ENCODE data around the gene RAD51B. TPM values are rescaled to one million over a fixed set of nuclear protein-coding genes. Genes with fewer than 3 reads are reported as not detected.

RAD51B gene
- total RNA-seq, 4 donors from 2014 or later = 8.9 to 30.3 (median 10.4) TPM

DNA sequence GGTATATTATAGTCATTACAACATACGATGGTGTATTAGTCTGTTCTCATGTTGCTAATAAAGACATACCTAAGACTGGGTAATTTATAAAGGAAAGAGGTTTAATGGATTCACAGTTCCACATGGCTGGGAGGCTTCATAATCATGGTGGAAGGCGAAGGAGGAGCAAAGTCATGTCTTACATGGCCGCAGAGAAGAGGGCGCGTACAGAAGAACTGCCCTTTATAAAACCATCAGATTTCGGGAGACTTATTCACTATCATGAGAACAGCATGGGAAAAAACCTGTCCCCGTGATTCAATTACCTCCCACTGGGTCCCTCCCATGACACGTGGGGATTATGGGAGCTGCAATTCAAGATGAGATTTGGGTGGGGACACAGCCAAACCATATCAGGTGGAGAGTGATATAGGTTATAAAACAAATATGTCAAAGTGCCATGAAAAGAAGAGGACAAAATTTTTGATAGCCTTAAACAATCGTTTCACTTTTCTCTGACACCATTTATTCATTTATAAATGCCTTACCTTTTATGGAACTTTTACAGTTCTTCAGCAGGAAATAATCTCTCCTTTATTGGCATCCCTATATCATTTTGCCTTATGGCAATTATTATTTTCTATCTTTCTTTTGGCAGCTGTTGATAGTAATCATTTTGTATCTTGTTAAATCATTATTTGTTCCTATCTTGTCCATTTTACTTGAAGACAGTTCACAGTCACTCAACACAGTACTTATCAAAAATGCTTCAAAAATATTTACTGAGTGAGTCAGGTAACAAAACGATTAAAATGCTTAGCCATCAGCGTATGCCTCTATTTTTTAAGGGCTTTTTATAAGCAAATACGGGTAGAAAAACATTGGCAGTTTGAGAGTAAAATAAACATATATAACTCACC, 196.0 kb downstream of the RAD51B start:
- ATAC-seq (ENCODE audit: low FRiP score) = no peak
- DNase-seq (ENCODE audit: low spot score) = no peak
- TF ChIP-seq, protein P1, sequence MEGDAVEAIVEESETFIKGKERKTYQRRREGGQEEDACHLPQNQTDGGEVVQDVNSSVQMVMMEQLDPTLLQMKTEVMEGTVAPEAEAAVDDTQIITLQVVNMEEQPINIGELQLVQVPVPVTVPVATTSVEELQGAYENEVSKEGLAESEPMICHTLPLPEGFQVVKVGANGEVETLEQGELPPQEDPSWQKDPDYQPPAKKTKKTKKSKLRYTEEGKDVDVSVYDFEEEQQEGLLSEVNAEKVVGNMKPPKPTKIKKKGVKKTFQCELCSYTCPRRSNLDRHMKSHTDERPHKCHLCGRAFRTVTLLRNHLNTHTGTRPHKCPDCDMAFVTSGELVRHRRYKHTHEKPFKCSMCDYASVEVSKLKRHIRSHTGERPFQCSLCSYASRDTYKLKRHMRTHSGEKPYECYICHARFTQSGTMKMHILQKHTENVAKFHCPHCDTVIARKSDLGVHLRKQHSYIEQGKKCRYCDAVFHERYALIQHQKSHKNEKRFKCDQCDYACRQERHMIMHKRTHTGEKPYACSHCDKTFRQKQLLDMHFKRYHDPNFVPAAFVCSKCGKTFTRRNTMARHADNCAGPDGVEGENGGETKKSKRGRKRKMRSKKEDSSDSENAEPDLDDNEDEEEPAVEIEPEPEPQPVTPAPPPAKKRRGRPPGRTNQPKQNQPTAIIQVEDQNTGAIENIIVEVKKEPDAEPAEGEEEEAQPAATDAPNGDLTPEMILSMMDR (IDR thresholded peaks at IDR 0.05) = no peak

DNA sequence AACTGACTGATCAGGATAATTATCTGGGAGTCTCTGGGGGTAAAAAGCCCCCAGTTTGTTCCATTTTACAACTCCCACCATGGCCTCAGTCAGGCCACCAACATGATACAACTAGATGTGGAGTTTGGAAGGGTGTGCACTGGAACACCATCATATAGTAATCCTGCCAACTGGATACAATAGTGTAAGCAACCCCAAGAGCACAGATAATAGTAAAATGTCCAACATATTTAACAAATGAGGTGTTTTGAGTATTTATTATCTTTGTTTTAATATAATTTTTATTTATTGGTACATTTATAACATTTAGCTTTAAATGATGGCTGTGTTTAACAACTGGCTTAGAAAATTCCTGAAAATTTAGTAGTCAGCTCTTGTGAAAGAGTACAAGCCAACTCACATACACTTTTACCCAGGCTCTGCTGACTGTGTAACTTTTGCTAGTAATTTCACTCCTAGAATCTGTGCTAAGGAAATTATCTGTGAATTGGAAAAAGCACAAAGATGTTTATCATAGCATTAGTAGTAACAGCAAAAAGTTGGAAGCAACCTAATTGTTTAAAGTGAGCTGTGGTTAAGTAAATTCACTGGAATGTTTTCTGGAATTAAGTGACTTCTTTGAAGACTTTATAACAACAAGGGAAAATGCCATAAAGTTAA, 196.8 kb downstream of the RAD51B start:
- TF ChIP-seq, protein P1 (IDR thresholded peaks at IDR 0.05) = no peak
- no peak for DNase-seq (ENCODE audit: low spot score)
- ATAC-seq (ENCODE audit: low FRiP score) = no peak

DNA sequence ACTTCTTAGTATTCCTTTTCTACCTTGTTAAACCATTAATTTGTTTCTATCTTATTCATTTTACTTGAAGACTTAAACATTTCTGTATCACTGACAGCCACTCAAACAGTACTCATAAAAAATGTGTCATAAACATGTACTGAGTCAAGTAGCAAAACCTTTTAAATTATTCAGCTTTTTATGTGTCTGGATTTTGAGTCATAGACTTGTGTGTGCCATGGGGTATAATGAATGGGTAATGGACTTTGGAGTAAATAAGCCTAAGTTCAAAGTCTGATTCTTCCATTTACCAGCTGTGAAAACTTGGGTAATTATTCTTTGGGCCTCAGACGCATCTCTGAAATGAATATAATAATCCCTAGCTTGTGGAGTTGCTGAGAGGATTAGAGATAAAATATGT, 199.0 kb downstream of the RAD51B start:
- TF ChIP-seq, protein P1 (IDR thresholded peaks at IDR 0.05) = no peak
- DNase-seq (ENCODE audit: low spot score) (no peak), ATAC-seq (ENCODE audit: low FRiP score) (no peak)

DNA sequence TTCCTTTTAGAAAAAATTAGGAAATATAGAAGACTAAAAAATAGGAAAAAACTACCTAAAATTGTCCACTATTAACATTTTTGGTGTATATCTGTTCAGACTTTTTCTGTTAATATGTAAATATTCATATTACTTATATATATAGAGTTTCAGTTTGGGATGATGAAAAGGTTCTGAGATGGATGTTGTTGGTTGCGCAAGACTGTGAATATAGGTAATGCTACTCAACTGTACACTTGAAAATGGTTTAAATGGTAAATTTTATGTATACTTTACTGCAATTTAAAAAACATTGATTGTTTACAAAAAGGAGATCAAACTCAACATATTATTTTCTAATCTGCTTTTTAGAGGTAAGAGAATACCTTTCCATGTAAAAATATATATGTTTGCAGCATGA, 200.9 kb downstream of the RAD51B start:
- DNase-seq (ENCODE audit: low spot score) (no peak), ATAC-seq (ENCODE audit: low FRiP score) (no peak)
- TF ChIP-seq, protein P1 (IDR thresholded peaks at IDR 0.05) = no peak

DNA sequence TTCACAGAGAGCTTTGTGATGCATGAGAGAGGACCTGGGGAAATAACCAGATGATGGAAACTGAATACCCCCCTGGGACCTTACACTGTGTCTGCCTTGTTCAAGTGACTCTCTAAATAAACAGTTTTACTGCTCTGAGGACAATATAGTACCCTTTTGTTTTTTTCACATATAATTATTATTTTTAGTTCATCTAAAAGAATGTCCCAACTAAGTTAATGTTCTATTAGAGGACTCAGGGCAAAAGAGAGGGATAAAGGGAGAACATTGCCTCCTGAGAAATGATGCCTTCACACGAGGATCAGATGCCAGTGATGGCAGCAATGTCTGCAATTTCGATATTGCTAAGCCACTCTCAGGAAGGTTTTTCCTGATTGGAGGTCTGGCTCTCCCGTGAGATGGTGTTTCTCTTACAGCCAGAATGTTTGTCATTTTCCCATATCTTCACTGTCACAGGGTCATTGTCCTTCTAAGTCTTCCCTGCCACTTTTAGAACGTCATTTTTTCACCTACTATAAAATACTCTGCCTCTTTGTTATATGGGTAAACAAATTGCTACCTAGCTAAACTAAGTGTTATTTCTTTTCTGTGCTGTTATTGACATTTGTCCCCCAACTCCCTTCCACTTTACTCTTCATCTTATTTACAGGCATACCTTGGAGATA, 201.6 kb downstream of the RAD51B start:
- TF ChIP-seq, protein P1 (IDR thresholded peaks at IDR 0.05) = no peak
- no peak for ATAC-seq (ENCODE audit: low FRiP score)
- no peak for DNase-seq (ENCODE audit: low spot score)

DNA sequence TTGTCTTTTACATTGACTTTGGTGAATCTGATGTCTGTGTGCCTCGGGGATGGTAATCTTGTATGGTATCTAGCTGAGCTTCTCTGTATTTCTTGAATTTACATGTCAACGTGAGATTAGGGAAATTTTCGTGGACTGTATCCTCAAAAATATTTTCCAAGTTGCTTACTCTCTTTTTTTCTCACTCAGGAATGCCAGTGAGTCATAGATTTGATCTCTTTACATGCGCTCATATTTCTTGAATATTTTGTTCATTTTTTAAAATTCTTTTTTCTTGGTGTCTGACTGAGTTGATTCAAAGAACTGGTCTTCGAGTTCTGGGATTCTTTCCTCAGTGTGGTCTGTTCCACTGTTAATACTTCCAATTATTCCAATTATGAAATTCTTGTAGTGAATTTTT, 207.7 kb downstream of the RAD51B start:
- TF ChIP-seq, protein P1 (IDR thresholded peaks at IDR 0.05) = no peak
- ATAC-seq (ENCODE audit: low FRiP score) (no peak), DNase-seq (ENCODE audit: low spot score) (no peak)

Data from omental fat pad (tissue), 4 donors.